KOPT-K1 (cell line): ENCODE results near the gene CCL22.

Experiments
- H3K27ac ChIP-seq: fragments of 200-600 bp; sonication (generic); 2 replicates; pipeline ENCODE4 v1.5.1; 2016; ENCODE audit warnings: antibody characterized with exemption, mild to moderate bottlenecking, low read depth, low read length; ENCODE audit not compliant: poor library complexity, severe bottlenecking
- H3K36me3 ChIP-seq: fragments of 200-600 bp; sonication (generic); 2 replicates; pipeline ENCODE4 v1.5.1; 2017; ENCODE audit warnings: antibody characterized with exemption, mild to moderate bottlenecking, low read length, moderate library complexity; ENCODE audit not compliant: insufficient read depth
- H3K9me3 ChIP-seq: fragments of 200-600 bp; sonication (generic); 2 replicates; pipeline ENCODE4 v1.5.1; 2017; ENCODE audit warnings: antibody characterized with exemption, low read length, mild to moderate bottlenecking; ENCODE audit not compliant: insufficient read depth, poor library complexity, severe bottlenecking

Gene CCL22

DNA sequence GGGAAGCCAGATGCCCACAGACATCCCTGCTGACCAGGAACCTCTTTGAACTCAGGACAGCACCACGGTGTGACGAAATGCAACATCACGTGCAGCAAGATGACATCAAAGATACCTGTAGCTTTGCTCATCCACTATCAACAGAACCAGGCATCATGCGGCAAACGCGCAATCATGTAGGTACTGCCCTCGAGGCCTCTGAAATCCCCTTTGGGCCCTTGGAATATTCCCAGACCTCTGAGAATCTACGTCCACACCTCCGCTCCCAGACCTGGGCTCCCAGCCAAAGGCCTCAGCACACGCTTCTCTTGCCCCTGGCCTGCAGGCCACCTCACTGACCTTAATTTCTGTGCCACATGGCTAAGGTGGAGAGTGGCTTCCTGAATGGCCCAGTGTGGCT is 21.0 kb downstream of the CCL22 start:
- Histone ChIP-seq H3K36me3 (no peaks in the 10 kb centered on the region), H3K9me3 (no peaks in the 10 kb centered on the region), H3K27ac (no peak overlapping the region)

DNA sequence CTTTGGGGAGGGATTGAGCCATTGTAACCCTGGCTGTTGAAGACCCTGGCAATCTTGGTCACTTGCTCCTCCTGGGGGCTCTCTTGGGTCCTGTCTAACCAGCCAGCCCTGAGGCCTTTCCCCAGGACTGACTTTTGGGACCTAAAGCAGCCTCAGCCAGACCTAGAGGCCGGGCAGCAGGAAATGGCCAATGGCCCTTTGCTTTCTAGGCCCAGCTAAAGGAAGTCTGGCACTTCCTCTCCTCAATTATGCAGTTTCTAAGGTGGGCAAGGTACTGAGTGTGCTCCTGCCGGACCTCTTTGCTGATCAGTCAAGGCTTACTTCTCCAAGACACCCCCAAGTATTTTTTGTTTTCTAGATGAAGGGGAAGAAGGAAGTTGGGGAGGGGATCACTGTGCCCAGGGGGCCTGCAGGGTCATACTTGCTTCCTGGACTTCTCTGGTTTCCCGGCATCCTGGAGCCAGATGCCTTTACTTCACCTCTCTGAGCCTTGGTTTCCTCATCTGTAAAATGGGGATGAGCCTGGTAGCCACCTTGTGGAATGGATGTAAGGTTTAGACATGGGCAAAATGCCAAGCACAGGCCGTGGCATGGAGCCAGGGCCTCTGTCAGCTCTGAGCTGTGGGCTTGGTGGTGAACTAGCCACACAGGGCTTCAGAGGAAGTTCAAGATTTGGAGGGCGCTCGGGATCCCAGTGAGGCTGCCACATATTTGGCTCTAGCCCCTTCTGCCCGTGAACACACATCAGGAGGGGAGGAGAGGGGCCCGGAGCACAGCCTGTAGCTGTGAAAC is 22.3 kb downstream of the CCL22 start:
- H3K36me3 ChIP-seq = no peaks in the 10 kb centered on the region
- H3K9me3 ChIP-seq = no peaks in the 10 kb centered on the region
- no peak overlapping the region for H3K27ac ChIP-seq

DNA sequence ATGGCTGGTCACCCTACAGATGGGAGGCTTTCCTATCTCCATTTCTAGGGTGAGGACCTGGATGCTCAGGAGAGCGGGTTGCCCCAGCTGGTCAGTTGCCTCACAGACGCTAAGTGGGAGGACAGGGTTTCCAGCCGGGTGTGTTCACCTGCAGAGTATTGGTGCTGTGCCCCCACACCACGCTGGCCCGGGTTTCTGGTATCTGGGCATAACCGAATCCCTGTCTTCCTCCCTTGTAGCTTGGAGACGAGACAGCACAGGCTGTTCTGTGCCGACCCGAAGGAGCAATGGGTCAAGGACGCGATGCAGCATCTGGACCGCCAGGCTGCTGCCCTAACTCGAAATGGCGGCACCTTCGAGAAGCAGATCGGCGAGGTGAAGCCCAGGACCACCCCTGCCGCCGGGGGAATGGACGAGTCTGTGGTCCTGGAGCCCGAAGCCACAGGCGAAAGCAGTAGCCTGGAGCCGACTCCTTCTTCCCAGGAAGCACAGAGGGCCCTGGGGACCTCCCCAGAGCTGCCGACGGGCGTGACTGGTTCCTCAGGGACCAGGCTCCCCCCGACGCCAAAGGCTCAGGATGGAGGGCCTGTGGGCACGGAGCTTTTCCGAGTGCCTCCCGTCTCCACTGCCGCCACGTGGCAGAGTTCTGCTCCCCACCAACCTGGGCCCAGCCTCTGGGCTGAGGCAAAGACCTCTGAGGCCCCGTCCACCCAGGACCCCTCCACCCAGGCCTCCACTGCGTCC is 23.4 kb downstream of the CCL22 start:
- no peaks in the 10 kb centered on the region for H3K9me3 ChIP-seq
- no peak overlapping the region for H3K27ac ChIP-seq
- no peaks in the 10 kb centered on the region for H3K36me3 ChIP-seq

DNA sequence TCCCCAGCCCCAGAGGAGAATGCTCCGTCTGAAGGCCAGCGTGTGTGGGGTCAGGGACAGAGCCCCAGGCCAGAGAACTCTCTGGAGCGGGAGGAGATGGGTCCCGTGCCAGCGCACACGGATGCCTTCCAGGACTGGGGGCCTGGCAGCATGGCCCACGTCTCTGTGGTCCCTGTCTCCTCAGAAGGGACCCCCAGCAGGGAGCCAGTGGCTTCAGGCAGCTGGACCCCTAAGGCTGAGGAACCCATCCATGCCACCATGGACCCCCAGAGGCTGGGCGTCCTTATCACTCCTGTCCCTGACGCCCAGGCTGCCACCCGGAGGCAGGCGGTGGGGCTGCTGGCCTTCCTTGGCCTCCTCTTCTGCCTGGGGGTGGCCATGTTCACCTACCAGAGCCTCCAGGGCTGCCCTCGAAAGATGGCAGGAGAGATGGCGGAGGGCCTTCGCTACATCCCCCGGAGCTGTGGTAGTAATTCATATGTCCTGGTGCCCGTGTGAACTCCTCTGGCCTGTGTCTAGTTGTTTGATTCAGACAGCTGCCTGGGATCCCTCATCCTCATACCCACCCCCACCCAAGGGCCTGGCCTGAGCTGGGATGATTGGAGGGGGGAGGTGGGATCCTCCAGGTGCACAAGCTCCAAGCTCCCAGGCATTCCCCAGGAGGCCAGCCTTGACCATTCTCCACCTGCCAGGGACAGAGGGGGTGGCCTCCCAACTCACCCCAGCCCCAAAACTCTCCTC is 24.1 kb downstream of the CCL22 start:
- no peaks in the 10 kb centered on the region for H3K9me3 ChIP-seq
- H3K36me3 ChIP-seq = no peaks in the 10 kb centered on the region
- no peak overlapping the region for H3K27ac ChIP-seq

DNA sequence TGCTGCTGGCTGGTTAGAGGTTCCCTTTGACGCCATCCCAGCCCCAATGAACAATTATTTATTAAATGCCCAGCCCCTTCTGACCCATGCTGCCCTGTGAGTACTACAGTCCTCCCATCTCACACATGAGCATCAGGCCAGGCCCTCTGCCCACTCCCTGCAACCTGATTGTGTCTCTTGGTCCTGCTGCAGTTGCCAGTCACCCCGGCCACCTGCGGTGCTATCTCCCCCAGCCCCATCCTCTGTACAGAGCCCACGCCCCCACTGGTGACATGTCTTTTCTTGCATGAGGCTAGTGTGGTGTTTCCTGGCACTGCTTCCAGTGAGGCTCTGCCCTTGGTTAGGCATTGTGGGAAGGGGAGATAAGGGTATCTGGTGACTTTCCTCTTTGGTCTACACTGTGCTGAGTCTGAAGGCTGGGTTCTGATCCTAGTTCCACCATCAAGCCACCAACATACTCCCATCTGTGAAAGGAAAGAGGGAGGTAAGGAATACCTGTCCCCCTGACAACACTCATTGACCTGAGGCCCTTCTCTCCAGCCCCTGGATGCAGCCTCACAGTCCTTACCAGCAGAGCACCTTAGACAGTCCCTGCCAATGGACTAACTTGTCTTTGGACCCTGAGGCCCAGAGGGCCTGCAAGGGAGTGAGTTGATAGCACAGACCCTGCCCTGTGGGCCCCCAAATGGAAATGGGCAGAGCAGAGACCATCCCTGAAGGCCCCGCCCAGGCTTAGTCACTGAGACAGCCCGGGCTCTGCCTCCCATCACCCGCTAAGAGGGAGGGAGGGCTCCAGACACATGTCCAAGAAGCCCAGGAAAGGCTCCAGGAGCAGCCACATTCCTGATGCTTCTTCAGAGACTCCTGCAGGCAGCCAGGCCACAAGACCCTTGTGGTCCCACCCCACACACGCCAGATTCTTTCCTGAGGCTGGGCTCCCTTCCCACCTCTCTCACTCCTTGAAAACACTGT is 25.0 kb downstream of the CCL22 start:
- Histone ChIP-seq H3K36me3 (no peaks in the 10 kb centered on the region), H3K9me3 (no peaks in the 10 kb centered on the region), H3K27ac (no peak overlapping the region)

DNA sequence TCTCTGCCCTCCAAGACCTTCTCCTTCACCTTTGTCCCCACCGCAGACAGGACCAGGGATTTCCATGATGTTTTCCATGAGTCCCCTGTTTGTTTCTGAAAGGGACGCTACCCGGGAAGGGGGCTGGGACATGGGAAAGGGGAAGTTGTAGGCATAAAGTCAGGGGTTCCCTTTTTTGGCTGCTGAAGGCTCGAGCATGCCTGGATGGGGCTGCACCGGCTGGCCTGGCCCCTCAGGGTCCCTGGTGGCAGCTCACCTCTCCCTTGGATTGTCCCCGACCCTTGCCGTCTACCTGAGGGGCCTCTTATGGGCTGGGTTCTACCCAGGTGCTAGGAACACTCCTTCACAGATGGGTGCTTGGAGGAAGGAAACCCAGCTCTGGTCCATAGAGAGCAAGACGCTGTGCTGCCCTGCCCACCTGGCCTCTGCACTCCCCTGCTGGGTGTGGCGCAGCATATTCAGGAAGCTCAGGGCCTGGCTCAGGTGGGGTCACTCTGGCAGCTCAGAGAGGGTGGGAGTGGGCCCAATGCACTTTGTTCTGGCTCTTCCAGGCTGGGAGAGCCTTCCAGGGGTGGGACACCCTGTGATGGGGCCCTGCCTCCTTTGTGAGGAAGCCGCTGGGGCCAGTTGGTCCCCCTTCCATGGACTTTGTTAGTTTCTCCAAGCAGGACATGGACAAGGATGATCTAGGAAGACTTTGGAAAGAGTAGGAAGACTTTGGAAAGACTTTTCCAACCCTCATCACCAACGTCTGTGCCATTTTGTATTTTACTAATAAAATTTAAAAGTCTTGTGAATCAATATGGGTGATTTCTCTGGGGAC is 25.9 kb downstream of the CCL22 start:
- H3K36me3 ChIP-seq = no peaks in the 10 kb centered on the region
- H3K9me3 ChIP-seq = no peaks in the 10 kb centered on the region
- no peak overlapping the region for H3K27ac ChIP-seq

DNA sequence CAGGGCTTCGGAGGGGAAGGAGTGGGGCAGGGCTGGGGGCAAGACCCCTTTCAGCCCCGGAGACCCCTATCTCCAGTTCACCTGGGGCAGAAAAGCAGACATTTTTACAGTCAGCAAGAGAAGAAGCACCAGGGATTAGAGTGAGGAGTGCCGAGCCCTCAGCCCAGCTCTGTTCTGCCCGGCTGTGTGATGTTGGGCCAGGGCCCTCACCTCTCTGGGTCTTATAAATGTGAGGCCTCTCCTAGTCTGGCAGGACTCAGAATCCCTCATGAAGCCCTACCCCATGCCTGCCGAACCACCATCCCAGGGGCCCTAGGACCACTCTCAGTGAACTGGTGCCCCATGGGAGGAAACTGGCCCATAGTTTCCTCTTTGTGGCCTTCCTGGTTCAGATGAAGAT is 26.5 kb downstream of the CCL22 start:
- Histone ChIP-seq H3K36me3 (no peaks in the 10 kb centered on the region), H3K27ac (no peak overlapping the region), H3K9me3 (no peaks in the 10 kb centered on the region)

DNA sequence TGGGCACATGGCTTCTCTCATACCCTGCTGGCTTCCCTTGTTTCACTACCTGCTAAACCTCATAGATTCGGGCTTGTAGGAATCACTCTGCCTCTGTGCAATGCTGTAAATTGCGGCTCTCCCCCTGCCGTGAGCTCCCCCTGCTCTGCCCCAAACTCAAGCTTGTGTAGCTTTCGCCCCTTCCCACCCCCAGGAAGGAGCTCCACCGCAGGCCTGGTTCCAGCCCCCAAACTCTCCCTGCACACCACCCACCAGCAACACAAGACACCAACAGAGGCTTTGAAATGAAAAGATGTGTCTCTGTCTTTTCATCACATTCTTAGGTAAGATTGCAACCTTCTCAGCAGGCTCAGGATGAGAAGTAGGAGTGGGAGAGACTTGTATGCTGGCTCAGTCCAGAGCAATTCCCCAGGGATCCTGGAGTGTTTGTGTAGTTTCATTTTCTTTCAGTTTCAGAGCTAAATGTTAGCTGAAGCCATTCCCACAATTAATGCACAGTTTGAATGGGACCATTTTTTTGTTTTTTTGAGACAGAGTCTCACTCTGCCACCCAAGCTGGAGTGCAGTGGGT is 27.9 kb downstream of the CCL22 start:
- H3K9me3 ChIP-seq = no peaks in the 10 kb centered on the region
- no peak overlapping the region for H3K27ac ChIP-seq
- no peaks in the 10 kb centered on the region for H3K36me3 ChIP-seq

DNA sequence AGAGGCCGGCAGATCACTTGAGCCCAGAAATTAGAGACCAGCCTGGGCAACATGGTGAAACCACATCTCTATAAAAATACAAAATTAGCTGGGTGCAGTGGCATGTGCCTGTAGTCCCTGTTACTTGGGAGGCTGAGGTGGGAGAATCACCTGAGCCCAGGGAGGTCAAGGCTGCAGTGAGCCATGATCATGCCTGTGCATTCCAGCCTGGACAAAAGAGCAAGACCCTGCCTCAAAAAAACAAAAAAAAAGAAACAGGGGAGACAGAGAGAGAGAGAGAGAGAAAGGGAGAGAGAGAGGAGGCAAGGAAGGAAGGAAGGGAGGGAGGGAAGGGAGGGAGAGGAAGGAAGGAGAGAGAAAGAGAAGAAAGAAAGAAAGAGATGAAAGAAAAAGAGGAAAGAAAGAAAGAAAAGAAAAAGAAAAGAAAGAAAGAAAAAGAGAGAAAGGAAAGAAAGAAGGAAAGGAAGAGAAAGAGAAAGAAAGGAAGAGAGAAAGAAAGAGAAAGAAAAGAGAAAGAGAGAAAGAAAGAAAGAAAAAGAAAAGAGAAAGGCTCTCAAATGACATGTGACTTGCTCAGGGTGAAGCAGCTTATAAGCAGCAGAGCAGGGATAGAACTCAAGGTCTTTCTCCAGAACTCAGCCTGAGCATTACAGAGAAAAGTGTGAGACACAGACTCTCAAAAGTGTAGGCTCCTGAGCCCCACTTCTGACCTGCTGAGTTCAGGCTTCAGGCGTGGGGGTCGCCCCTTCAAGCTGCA is 29.2 kb downstream of the CCL22 start:
- Histone ChIP-seq H3K36me3 (no peaks in the 10 kb centered on the region), H3K27ac (no peak overlapping the region), H3K9me3 (no peaks in the 10 kb centered on the region)

DNA sequence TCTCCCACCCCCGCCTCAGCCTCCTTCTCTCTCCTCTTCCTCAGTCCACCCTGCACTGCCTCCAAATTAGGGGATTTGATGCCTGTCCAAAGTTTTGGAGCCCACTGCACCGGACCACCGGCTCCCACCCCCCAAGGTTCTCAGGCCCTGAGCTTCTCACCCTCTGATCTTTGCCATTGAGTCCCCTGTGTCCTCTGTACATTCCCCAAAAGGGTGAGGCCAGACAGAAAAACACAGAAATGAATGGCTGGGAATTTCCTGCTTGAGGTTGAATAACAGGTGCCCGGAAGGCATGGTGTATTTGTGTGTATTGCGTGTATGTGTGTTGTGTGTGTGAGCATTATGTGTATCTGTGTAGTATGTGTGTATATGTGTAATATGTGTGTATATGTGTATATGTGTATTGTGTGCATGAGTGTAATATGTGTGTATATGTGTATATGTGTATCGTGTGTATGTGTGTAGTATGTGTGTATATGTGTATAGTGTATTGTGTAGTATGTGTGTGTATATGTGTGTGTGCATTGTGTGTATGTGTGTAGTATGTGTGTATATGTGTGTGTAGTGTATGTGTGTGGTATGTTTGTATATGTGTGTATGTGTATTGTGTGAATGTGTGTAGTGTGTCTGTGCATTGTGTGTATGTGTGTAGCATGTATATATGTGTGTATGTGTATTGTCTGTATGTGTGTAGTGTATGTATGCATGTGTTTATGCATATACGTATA is 29.9 kb downstream of the CCL22 start:
- Histone ChIP-seq H3K36me3 (no peaks in the 10 kb centered on the region), H3K27ac (no peak overlapping the region), H3K9me3 (no peaks in the 10 kb centered on the region)

DNA sequence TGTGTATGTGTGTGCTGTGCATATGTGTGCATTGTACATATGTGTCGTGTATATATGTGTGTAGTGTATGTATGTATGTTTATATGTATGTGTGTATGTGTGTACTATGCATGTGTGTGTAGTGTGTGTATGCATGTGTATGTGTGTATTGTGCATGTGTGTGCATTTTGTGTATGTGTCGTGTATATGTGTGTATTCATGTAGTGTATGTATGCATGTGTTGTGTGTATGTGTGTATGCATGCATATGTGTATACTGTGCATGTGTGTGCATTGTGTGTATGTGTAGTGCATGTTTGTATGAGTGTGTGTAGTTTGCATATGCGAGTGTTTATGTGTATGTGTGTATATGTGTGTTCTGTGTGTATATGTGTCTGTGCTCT is 30.5 kb downstream of the CCL22 start:
- no peaks in the 10 kb centered on the region for H3K9me3 ChIP-seq
- no peak overlapping the region for H3K27ac ChIP-seq
- H3K36me3 ChIP-seq = no peaks in the 10 kb centered on the region

DNA sequence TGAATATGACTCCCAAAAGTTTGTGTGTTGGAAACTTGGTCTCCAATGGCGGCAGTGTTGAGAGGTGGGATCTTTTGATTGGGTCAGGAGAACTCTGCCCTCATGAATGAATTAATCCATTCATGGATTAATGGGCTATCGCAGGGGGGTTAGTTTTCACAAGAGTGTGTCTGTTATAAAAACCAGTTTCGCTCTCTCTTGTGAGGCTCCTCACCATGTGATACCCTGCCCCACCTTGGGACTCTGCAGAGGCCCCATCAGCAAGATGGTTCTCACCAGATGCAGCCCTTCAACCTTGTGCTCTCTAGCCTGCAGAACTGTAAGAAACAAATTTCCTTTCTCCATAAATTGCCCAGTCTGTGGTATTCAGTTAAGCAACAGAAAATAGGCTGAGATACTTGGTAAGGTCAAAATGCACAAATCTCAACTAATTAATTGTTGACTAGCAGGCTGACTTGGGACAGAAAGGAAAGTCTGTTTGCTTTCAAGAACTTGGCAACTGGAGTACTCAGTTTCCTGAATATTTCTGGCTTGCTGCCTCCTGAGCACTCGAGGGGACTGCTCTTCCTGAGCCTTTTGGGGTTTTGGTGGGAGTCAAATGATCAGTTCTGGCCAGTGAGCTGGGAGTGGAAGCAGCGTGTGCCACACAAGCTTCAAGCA is 32.2 kb downstream of the CCL22 start:
- H3K36me3 ChIP-seq = no peaks in the 10 kb centered on the region
- no peak overlapping the region for H3K27ac ChIP-seq
- H3K9me3 ChIP-seq = no peaks in the 10 kb centered on the region
